Central memory CD4-positive, alpha-beta T cell (primary cell): ENCODE data around the gene MYBBP1A.
"Not testable (repeated sequence)": the region's sequence is repeated elsewhere in the genome, so short reads cannot be mapped to it uniquely, and the experiment has no call there.

Experiments
- DNase-seq: peaks from one replicate; pipeline ENCODE4 v3.0.0; 2022
- total RNA-seq, 3 experiments: gene quantifications; one replicate each; lab custom pipeline; 2026; lab: John Stamatoyannopoulos, UW

Gene MYBBP1A, protein sequence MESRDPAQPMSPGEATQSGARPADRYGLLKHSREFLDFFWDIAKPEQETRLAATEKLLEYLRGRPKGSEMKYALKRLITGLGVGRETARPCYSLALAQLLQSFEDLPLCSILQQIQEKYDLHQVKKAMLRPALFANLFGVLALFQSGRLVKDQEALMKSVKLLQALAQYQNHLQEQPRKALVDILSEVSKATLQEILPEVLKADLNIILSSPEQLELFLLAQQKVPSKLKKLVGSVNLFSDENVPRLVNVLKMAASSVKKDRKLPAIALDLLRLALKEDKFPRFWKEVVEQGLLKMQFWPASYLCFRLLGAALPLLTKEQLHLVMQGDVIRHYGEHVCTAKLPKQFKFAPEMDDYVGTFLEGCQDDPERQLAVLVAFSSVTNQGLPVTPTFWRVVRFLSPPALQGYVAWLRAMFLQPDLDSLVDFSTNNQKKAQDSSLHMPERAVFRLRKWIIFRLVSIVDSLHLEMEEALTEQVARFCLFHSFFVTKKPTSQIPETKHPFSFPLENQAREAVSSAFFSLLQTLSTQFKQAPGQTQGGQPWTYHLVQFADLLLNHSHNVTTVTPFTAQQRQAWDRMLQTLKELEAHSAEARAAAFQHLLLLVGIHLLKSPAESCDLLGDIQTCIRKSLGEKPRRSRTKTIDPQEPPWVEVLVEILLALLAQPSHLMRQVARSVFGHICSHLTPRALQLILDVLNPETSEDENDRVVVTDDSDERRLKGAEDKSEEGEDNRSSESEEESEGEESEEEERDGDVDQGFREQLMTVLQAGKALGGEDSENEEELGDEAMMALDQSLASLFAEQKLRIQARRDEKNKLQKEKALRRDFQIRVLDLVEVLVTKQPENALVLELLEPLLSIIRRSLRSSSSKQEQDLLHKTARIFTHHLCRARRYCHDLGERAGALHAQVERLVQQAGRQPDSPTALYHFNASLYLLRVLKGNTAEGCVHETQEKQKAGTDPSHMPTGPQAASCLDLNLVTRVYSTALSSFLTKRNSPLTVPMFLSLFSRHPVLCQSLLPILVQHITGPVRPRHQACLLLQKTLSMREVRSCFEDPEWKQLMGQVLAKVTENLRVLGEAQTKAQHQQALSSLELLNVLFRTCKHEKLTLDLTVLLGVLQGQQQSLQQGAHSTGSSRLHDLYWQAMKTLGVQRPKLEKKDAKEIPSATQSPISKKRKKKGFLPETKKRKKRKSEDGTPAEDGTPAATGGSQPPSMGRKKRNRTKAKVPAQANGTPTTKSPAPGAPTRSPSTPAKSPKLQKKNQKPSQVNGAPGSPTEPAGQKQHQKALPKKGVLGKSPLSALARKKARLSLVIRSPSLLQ (N-terminal part only)
- total RNA-seq, result 105 to 338 (median 112) reads per million in 3 experiments

DNA sequence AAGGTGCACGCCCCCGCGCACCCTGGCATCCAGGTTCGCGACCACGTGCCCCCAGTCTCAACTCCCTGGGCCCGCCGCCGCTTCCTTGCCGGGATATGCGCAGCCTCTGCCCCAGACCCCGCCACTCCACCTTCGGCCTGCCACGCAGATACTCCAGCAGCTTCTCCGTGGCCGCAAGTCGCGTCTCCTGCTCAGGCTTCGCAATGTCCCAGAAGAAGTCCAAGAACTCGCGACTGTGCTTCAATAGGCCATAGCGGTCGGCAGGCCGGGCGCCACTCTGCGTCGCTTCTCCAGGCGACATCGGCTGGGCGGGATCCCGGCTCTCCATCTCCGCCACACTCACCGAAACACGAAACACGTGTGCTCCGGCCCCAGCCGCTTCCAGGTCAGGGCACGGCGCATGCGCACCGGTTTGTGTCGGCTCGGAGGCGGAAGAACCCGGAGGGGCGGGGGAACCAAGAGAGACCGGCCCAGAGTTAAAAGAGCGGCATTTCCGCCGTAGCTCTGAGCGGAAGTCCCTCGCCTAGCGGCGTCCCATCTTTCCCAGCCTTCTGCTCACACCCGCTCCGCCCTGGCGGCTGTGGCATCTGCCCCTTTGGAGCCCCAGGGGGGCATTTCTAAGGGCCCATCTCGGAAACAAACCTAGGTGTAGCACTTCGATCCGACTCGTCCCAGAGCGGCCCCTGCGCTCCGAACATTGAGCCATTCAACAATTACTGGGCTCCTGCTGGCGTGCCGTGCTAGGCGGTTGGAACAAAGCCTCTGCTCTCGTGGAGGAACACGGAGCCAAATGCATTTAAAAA is at the start of gene MYBBP1A:
Gene MYBBP1A (minus strand): TSS at position 388 of the 803 bp plus-strand sequence. CDS start 60 bp downstream, at position 328.
- DNase-seq, result peak; percentile 95

- not testable (repeated sequence) for DNase-seq
Measured at GRCh38 chr17:4604736-4605135, 49.6 kb upstream of the MYBBP1A start.

DNA sequence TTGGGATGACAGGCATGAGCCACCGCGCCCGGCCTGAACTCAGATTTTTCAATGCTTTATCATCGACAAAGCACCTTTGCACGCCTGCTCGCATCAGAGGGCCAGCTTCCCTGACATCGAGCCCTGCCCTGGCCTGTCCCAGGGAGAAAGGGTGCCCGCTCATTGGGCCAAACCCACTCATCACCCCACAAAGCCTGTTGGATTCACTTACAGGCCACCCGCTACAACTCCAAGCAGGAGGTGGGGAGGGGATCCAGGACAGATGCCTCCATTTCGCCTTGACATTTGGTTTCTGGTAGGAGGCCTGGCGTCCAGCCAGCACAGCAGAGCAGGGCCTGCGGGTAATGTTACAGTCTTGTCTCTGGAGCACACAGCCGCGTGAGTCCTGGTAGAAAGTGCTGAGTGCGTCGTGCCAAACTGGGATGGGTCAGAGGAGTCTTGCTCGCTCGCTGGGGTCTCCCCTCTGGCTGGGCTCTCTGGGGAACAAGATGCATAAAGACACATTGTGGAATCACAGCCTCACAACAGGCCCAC is 49.0 kb upstream of the MYBBP1A start:
- DNase-seq, result no peak

GRCh38 chr17:4602041-4602440 is 46.9 kb upstream of the MYBBP1A start:
- no peak for DNase-seq

DNA sequence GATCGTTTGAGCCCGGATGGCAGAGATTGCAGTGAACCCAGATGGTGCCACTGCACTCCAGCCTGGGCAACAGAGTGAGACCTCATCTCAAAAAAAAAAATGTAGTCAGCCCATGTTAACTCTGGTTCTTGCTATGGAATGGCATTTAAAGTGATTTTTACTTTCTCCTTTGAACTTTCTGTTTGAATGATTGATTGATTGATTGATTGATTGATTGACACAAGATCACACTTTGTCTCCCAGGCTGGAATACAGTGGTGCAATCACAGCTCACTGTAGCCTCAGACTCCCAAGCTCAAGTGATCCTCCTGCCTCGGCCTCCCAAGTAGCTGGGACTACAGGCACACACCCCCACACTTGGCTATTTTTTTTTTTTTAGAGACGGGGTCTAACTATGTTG is 46.1 kb upstream of the MYBBP1A start:
- DNase-seq, result no peak

DNA sequence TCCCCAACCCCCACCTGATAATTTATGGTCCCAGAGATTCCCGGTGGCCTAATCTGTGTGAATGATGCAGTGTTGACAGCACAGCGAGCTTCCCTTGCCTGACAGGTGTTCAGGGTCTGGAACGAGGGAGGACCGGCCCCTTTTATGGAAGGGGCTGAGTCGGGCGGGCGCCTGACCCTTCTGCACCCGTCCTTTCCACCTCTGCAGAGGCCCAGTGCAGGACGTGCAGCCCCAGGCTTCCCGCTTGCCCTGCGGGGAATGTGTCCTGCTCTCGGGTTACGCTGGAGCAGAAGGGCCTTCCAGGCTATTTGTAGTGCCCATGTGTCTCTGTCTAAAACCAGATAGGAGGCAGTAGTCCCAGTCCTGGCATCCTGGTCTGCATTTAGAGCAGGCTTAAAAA is 45.4 kb upstream of the MYBBP1A start:
- DNase-seq, result no peak

DNA sequence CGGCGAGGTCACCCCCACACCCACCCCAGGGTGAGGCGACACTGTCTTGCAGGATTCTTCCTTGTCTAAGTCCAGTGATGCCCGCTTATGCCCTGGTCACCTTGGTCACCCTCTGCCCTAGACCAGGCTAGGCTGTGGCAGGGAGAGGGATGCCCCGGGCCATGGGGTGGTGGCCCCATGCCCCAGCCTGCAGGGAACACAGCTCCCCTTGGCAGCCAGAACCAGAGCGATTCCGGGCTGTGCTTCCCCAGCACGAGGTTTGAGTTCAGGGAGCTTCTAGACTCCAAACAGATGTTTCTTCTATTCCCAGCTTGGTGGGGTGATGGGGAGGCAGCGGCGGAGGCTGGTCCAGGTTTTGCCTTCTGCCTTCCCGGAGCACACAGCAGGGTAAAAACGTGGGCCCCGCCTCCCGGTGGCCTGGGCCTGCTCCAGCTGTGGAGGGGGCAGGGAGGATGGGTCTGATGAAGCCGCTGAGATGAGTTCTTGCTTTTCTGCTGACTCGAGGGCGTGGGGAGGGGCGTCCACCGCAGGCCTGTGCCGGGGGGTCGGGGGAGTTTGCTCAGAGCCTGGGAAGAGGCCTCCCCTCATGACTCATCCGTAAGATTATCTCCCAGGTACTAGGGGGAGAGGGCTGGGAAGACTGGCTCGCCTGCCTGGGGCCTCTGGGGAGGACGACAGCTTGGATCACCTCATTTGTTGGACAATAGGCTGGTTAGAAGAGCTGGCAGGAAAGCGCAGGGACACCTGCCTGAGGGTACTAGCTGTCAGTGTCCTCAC is 44.5 kb upstream of the MYBBP1A start:
- no peak for DNase-seq

GRCh38 chr17:4598776-4599504 is 43.8 kb upstream of the MYBBP1A start:
- DNase-seq, result no peak

- no peak for DNase-seq
Measured at GRCh38 chr17:4597975-4598374, 42.8 kb upstream of the MYBBP1A start.

GRCh38 chr17:4596636-4597380 is 41.6 kb upstream of the MYBBP1A start:
- DNase-seq, result no peak

GRCh38 chr17:4595685-4596342 is 40.6 kb upstream of the MYBBP1A start:
- not testable (repeated sequence) for DNase-seq

DNA sequence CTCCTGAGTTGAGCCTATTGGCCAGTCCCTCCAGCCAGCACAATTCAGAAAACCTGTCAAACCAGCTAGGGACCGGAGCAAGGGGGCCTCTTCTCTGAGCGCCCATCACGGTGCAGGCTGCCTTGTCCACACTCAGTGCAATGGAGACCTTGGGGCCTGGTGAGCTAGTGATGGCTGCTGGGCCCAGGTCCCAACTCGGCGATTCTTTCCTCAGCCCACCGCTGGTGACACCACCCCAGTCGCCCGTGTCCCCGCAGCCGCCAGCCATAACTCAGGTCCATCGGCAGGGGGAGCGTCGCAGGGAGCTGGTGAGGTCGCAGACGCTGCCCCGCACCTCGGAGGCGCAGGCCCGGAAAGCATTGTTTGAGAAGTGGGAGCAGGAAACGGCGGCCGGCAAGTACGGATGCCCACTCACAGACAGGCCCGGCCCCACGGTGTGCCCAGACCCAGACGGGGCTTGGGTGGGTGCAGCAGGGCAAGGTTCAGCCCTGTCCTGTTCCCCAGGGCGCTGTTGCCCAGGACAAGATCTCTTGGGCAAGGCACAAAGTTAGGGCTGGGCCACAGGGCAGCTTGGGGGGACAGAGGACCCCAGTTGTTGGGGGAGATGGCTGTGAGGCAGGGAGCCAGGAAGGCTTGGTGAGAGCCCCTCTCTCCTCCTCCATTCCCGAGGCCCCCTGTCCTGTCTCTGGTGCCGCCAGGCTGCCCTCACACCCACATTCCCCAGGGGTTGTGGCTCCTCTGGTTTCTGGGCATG is 39.9 kb upstream of the MYBBP1A start:
- DNase-seq, result no peak

DNA sequence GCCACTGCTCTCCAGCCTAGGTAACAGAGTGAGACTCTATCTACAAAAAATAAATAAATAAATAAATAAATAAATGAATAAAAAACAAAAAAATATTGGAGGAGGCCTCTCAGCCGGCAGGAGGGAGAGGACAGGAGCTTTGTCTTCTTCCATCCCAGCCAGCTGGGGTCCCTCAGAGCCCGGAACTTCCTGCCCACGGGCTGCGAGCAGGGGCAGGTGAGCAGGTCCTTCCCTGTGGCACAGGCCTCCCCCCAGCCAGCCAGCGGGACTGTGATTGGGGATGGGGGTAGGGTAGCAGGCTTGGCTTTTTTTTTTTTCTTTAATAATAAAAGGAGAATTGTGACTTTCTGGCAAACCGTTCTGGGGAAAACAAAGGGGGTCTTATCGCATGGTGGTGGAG is 39.2 kb upstream of the MYBBP1A start:
- no peak for DNase-seq

- DNase-seq, result no peak
Measured at GRCh38 chr17:4593021-4593421, 37.8 kb upstream of the MYBBP1A start.

DNA sequence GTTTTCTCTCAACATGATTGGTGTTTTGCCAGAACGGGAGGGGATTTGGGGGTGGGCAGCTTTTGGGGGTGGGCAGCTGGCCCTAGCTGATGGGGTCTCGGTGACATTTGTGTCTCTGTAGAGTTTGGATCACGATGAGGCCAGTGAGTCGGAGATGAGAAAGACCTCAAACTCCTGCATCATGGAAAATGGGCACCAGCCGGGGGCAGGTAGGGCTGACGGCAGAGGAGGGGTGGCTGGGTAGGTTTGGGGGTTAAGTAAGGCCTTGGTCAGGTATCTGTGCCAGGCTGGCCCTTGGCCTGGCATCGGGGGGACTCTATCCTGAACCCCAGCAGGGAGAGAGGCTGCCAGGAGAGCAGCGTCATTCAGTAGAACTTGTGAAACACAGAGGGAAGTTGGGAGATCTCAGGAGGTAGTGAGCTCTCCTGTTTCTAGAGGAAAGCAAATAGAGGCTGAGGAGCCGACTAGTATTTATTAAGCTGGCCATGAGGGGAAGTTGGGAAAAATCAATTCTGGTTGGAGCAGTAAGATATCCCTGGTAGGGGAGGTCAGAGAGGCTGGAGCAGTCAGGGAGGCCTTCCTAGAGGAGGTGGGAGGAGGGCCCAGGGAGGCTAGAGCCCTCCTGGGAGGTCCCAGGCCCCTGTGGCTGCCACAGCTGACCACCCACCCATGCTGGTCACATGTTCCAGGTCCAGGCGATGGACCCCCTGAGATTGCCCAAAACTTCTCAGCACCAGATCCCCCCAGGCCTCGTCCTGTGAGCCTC is 37.2 kb upstream of the MYBBP1A start:
- no peak for DNase-seq

GRCh38 chr17:4591529-4591928 is 36.3 kb upstream of the MYBBP1A start:
- DNase-seq, result no peak

GRCh38 chr17:4590981-4591453 is 35.8 kb upstream of the MYBBP1A start:
- DNase-seq, result no peak
